ENCODE measurements around the gene NTPCR. TPM values are rescaled to one million over a fixed set of nuclear protein-coding genes. Genes with fewer than 3 reads are reported as not detected.

NTPCR gene
- total RNA-seq, 2 experiments from 2014 or later, result 30.4 to 35.0 TPM

GRCh38 chr1:232937741-232938375 is 12.6 kb upstream of the NTPCR start:
- Mint-ChIP-seq H3K4me1 (ENCODE audit: low read depth) (peaks cover under 1% of the 10 kb centered on the region), H3K27me3 (peaks cover 10% of the 10 kb centered on the region), H3K36me3 (ENCODE audit: low read depth) (no peaks in the 10 kb centered on the region), H3K27ac (no peak overlapping the region), H3K4me3 (no peak overlapping the region), H3K9me3 (no peaks in the 10 kb centered on the region)
- TF ChIP-seq CTCF (IDR thresholded peaks at IDR 0.05), result no peak
- ChIA-PET CTCF (no interaction called here), POLR2A (interaction anchor here (1.2 kb wide), 1 partner anchor 38 kb away, joined by 3 read pairs; no protein-coding TSS in a partner anchor)
- intact Hi-C loops (cut with micrococcal nuclease), result no loop called here
- DNase-seq (no peak), ATAC-seq (no peak)

GRCh38 chr1:232938926-232939325 is 11.5 kb upstream of the NTPCR start:
- Mint-ChIP-seq H3K27ac (no peak overlapping the region), H3K4me1 (ENCODE audit: low read depth) (peaks cover 12% of the 10 kb centered on the region), H3K27me3 (peaks cover 10% of the 10 kb centered on the region), H3K36me3 (ENCODE audit: low read depth) (no peaks in the 10 kb centered on the region), H3K9me3 (no peaks in the 10 kb centered on the region), H3K4me3 (no peak overlapping the region)
- intact Hi-C loops (cut with micrococcal nuclease), result no loop called here
- ATAC-seq (no peak), DNase-seq (no peak)
- TF ChIP-seq CTCF (IDR thresholded peaks at IDR 0.05), result no peak
- ChIA-PET POLR2A (no interaction called here), CTCF (no interaction called here)

GRCh38 chr1:232939748-232940147 is 10.7 kb upstream of the NTPCR start:
- H3K36me3 Mint-ChIP-seq (ENCODE audit: low read depth), result no peaks in the 10 kb centered on the region
- ATAC-seq, result no peak
- no peaks in the 10 kb centered on the region for H3K9me3 Mint-ChIP-seq
- H3K27me3 Mint-ChIP-seq, result peaks cover 10% of the 10 kb centered on the region
- ChIA-PET POLR2A (no interaction called here), CTCF (no interaction called here)
- H3K4me3 Mint-ChIP-seq, result no peak overlapping the region
- intact Hi-C loops (cut with micrococcal nuclease), result no loop called here
- no peak overlapping the region for H3K27ac Mint-ChIP-seq
- no peak for DNase-seq
- peaks cover 19% of the 10 kb centered on the region for H3K4me1 Mint-ChIP-seq (ENCODE audit: low read depth)
- no peak for TF ChIP-seq CTCF (IDR thresholded peaks at IDR 0.05)

DNA sequence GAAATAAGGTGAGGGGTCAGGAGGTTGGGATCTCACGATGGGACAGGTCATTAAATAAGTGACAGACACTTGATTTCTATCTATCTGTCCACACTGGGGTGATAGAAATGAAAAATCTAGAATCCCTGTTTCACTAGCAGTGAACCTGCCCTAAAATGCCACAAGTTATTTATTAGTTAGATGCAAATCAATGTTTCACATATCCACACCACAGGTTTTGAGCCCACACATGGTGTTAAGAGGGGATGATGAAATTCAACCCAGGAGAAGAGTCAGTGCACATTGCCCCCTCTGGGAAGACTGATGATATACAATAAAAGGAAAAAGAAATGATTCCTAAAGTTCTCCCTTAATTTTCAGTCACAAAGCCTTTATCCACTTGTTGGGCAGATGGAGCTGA is 10.1 kb upstream of the NTPCR start:
- TF ChIP-seq CTCF (IDR thresholded peaks at IDR 0.05), result no peak
- Mint-ChIP-seq H3K27ac (no peak overlapping the region), H3K36me3 (ENCODE audit: low read depth) (no peaks in the 10 kb centered on the region), H3K27me3 (peaks cover 10% of the 10 kb centered on the region), H3K4me1 (ENCODE audit: low read depth) (peaks cover 22% of the 10 kb centered on the region), H3K4me3 (no peak overlapping the region), H3K9me3 (no peaks in the 10 kb centered on the region)
- ATAC-seq, result no peak
- POLR2A ChIA-PET, result no interaction called here
- CTCF ChIA-PET, result no interaction called here
- DNase-seq, result no peak
- intact Hi-C loops (cut with micrococcal nuclease), result no loop called here

- H3K9me3 Mint-ChIP-seq, result no peaks in the 10 kb centered on the region
- POLR2A ChIA-PET, result no interaction called here
- peaks cover 5% of the 10 kb centered on the region for H3K27me3 Mint-ChIP-seq
- H3K36me3 Mint-ChIP-seq (ENCODE audit: low read depth), result no peaks in the 10 kb centered on the region
- no peak for ATAC-seq
- CTCF ChIA-PET, result no interaction called here
- H3K27ac Mint-ChIP-seq, result peak overlapping the region; percentile 86
- peaks cover 26% of the 10 kb centered on the region for H3K4me1 Mint-ChIP-seq (ENCODE audit: low read depth)
- intact Hi-C loops (cut with micrococcal nuclease), result no loop called here
- DNase-seq, result no peak
- TF ChIP-seq CTCF (IDR thresholded peaks at IDR 0.05), result no peak
- no peak overlapping the region for H3K4me3 Mint-ChIP-seq
These were observed 7.8 kb upstream of the NTPCR start for GRCh38 chr1:232942413-232943294.
